ENCODE results near the gene MAPK4.

The MAPK4 gene

DNA sequence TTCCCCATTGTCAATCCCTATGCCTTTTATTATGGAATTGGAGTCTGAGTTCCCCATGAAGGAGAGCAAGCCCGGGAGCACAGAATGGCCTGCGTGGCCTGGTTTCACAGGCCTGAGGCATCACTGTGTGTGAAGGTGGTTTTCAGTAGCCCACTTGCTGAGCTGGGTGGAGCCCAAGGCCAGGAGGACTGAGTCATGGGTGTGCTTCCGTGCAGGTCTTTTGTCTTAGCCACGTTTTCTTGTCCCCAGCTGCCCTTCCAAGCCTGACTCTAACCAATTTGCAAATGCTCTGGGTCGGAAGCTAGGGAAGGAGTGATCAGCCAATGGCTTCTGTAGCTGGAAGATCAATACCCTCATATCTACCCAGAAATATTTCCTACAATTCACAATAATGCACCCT, 119.2 kb downstream of the MAPK4 start:
- POLR2A ChIA-PET: no interaction called here
- CTCF ChIA-PET: no interaction called here
- DNase-seq (ENCODE audit: extremely low spot score): no peak
- TF ChIP-seq ZNF384 (IDR thresholded peaks at IDR 0.05) (no peak), ELF4 (IDR thresholded peaks at IDR 0.05) (no peak), NFRKB (IDR thresholded peaks at IDR 0.05) (no peak), FOXA1 (IDR thresholded peaks at IDR 0.05) (no peak), BHLHE40 (IDR thresholded peaks at IDR 0.05; ENCODE audit: borderline replicate concordance) (no peak), SUZ12 (IDR thresholded peaks at IDR 0.05) (no peak)

DNA sequence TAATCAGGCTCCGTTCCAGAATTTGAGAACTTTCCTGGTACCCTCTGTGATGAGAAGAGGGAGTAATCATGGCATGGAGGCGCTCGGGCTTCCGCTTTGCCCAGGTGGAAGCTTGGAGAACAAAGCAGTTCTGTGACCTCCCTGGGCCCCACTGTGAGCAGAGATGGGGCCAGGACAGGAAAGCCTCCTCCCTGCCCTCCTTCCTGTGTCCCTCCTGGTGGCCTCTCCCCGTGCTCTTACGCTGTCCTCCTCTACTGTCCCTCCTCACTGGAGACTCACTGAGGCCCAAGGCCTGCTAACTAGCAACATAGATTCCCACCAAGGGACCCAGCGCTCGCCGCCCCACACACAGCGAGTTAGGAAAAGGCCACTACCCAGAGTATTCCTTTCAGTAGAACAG, 119.8 kb downstream of the MAPK4 start:
- TF ChIP-seq HDGF (IDR thresholded peaks at IDR 0.05; ENCODE audit: borderline replicate concordance) (no peak), FOXK2 (IDR thresholded peaks at IDR 0.05) (no peak), FOXM1 (IDR thresholded peaks at IDR 0.05; ENCODE audit: borderline replicate concordance) (no peak)
- DNase-seq (ENCODE audit: extremely low spot score): no peak
- ChIA-PET CTCF (no interaction called here), POLR2A (no interaction called here)

DNA sequence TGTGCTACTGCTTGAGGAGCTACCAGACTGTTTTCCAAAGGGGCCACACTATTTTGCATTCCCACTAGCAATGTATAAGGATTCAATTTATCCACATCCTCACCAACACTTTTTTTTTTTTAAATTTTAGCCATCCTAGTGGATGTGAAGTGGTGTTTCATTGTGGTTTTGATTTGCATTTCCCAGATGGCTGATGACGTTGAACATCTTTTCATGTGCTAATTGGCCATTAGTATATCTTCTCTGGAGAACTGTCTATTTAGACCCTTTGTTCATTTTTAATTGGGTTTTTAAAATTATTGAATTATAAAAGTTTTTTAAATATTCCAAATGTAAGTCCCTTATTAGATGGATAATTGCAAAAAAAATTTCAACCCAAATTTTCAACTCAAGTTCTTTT, 121.1 kb downstream of the MAPK4 start:
- TF ChIP-seq L3MBTL2 (conservative IDR thresholded peaks at IDR 0.05) (no peak), ZNF384 (IDR thresholded peaks at IDR 0.05) (no peak), HDGF (IDR thresholded peaks at IDR 0.05; ENCODE audit: borderline replicate concordance) (no peak), ELF4 (IDR thresholded peaks at IDR 0.05) (no peak), LEF1 (IDR thresholded peaks at IDR 0.05; ENCODE audit: borderline replicate concordance) (no peak), SP1 (IDR thresholded peaks at IDR 0.05) (no peak), NFRKB (IDR thresholded peaks at IDR 0.05) (no peak), TARDBP (IDR thresholded peaks at IDR 0.05) (no peak), BHLHE40 (IDR thresholded peaks at IDR 0.05; ENCODE audit: borderline replicate concordance) (no peak), FOXA1 (IDR thresholded peaks at IDR 0.05) (no peak), FOXK2 (IDR thresholded peaks at IDR 0.05) (no peak), CTBP1 (IDR thresholded peaks at IDR 0.05; ENCODE audit: borderline replicate concordance) (no peak), SUZ12 (IDR thresholded peaks at IDR 0.05) (no peak), ARNT (IDR thresholded peaks at IDR 0.05) (no peak), FOXM1 (IDR thresholded peaks at IDR 0.05; ENCODE audit: borderline replicate concordance) (no peak)
- TF ChIP-seq, protein P1, sequence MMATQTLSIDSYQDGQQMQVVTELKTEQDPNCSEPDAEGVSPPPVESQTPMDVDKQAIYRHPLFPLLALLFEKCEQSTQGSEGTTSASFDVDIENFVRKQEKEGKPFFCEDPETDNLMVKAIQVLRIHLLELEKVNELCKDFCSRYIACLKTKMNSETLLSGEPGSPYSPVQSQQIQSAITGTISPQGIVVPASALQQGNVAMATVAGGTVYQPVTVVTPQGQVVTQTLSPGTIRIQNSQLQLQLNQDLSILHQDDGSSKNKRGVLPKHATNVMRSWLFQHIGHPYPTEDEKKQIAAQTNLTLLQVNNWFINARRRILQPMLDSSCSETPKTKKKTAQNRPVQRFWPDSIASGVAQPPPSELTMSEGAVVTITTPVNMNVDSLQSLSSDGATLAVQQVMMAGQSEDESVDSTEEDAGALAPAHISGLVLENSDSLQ (IDR thresholded peaks at IDR 0.05): no peak
- no peak for DNase-seq (ENCODE audit: extremely low spot score)
- ChIA-PET CTCF (no interaction called here), POLR2A (no interaction called here)

DNA sequence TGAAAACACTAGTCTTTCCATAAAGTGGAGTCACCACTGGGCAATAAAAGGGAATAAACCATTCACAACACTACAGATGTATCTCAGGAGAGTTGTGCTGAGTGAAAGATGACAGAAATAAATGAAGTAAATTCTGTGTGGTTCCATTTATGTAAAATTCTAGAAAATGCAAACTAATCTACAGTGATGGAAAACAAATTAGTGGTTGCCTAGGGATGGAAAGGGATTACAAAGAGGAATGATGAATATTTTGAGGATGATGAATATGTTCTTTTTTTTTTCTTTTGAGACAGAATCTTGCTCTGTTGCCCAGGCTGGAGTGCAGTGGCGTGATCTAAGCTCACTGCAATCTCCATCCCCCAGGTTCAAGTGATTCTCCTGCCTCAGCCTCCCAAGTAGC, 123.0 kb downstream of the MAPK4 start:
- TF ChIP-seq LEF1 (IDR thresholded peaks at IDR 0.05; ENCODE audit: borderline replicate concordance): no peak
- TF ChIP-seq NFRKB (IDR thresholded peaks at IDR 0.05): no peak
- TF ChIP-seq CTBP1 (IDR thresholded peaks at IDR 0.05; ENCODE audit: borderline replicate concordance): no peak
- TF ChIP-seq HDGF (IDR thresholded peaks at IDR 0.05; ENCODE audit: borderline replicate concordance): no peak
- no peak for TF ChIP-seq ELF4 (IDR thresholded peaks at IDR 0.05)
- TF ChIP-seq TARDBP (IDR thresholded peaks at IDR 0.05): no peak
- TF ChIP-seq SUZ12 (IDR thresholded peaks at IDR 0.05): no peak
- TF ChIP-seq L3MBTL2 (conservative IDR thresholded peaks at IDR 0.05): no peak
- TF ChIP-seq FOXM1 (IDR thresholded peaks at IDR 0.05; ENCODE audit: borderline replicate concordance): no peak
- ChIA-PET POLR2A (no interaction called here), CTCF (no interaction called here)
- DNase-seq (ENCODE audit: extremely low spot score): no peak

DNA sequence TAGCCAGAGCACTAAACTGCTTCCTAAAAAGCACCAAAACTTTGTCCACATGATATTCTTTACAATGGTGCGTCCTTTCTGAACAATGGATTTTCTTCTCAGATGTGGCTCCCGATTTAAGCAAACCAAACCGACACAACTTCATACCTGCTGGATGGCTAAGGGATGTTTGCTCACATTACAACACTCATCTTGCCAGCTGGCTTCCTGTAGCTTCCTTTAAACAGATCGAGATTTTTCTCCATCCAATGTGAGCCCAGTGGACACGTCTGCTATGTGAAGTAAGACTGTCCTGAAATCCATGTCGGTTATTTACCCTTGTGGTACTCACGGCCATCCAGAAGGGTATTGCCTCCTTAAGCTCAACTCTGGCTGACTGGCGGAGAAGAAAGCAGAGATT, 126.5 kb downstream of the MAPK4 start:
- POLR2A ChIA-PET: no interaction called here
- CTCF ChIA-PET: no interaction called here
- DNase-seq (ENCODE audit: extremely low spot score): no peak
- no peak for TF ChIP-seq BHLHE40 (IDR thresholded peaks at IDR 0.05; ENCODE audit: borderline replicate concordance)
- TF ChIP-seq SP1 (IDR thresholded peaks at IDR 0.05): no peak
- TF ChIP-seq LEF1 (IDR thresholded peaks at IDR 0.05; ENCODE audit: borderline replicate concordance): no peak
- no peak for TF ChIP-seq SUZ12 (IDR thresholded peaks at IDR 0.05)
- no peak for TF ChIP-seq FOXK2 (IDR thresholded peaks at IDR 0.05)
- TF ChIP-seq NFRKB (IDR thresholded peaks at IDR 0.05): no peak
- no peak for TF ChIP-seq HDGF (IDR thresholded peaks at IDR 0.05; ENCODE audit: borderline replicate concordance)
- no peak for TF ChIP-seq ZNF384 (IDR thresholded peaks at IDR 0.05)
- TF ChIP-seq, protein P1 (IDR thresholded peaks at IDR 0.05): no peak
- TF ChIP-seq L3MBTL2 (conservative IDR thresholded peaks at IDR 0.05): no peak
- TF ChIP-seq ELF4 (IDR thresholded peaks at IDR 0.05): no peak
- TF ChIP-seq CTBP1 (IDR thresholded peaks at IDR 0.05; ENCODE audit: borderline replicate concordance): no peak
- TF ChIP-seq TARDBP (IDR thresholded peaks at IDR 0.05): no peak
- no peak for TF ChIP-seq FOXA1 (IDR thresholded peaks at IDR 0.05)
- no peak for TF ChIP-seq FOXM1 (IDR thresholded peaks at IDR 0.05; ENCODE audit: borderline replicate concordance)
- TF ChIP-seq ARNT (IDR thresholded peaks at IDR 0.05): no peak

DNA sequence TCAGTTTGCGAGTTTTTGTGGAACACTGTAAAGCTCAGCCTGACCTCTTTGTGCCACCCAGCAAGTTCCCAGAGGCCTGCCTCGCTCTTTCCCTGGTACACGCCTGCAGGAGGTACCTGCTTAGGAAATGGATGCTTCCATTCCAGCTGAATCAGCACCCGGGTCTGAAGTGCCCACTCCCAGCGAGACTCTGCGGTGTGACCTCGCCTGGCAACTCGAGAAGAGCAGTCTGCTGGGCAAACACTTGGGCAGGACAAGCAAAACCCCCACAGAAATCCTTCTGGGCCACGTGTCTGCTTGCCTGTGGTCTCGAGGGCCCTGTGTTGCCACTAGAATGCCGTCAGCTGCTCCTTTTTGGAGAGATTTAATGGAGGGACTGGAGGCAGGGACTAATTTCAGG, 127.6 kb downstream of the MAPK4 start:
- POLR2A ChIA-PET: no interaction called here
- CTCF ChIA-PET: no interaction called here
- no peak for DNase-seq (ENCODE audit: extremely low spot score)
- TF ChIP-seq ZNF384 (IDR thresholded peaks at IDR 0.05) (no peak), FOXK2 (IDR thresholded peaks at IDR 0.05) (no peak), HDGF (IDR thresholded peaks at IDR 0.05; ENCODE audit: borderline replicate concordance) (no peak)

DNA sequence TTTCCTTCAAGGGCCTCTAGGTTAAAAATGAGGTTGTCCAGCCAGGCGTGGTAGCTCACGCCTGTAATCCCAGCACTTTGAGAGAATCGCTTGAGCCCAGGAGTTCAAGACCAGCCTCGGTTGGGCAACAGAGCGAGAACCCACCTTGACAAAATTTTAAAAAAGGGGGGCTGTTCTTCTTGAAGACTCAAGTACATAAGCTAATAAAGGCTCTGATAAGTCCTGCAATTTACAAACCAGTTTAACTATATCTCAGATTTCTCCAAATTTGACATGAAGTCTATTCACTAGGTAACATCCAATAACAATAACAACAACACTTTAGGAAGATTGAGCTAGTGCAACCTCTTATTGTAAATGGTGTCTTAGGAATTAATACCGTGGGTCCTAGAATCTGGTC, 129.7 kb downstream of the MAPK4 start:
- TF ChIP-seq HDGF (IDR thresholded peaks at IDR 0.05; ENCODE audit: borderline replicate concordance) (no peak), SP1 (IDR thresholded peaks at IDR 0.05) (no peak), NFRKB (IDR thresholded peaks at IDR 0.05) (no peak), BHLHE40 (IDR thresholded peaks at IDR 0.05; ENCODE audit: borderline replicate concordance) (no peak)
- no peak for DNase-seq (ENCODE audit: extremely low spot score)
- POLR2A ChIA-PET: no interaction called here
- CTCF ChIA-PET: interaction anchor here (0.5 kb wide), 1 partner anchor 123 kb away, joined by 3 read pairs; no protein-coding TSS in a partner anchor

DNA sequence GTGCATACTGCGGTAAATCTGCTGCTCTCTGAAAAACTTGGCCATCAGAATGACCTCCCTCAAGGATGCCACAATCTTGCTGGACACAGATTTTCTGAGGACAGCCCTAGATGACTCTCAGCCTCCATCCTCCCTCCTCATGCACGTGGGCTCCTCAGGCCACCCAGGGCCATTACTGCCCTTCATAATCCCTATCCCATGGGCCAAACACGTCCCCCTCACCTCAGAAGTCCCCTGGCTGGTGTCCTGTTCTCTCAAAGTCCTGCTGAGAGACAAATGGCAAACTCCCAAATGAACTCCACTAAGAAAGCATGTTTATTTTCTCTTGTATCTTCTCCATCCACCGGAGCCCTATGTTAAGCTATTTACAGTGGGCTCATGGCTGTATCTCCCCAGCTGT, 134.3 kb downstream of the MAPK4 start:
- CTCF ChIA-PET: no interaction called here

More for the DNA sequence above, 134.3 kb downstream of the MAPK4 start:
- DNase-seq (ENCODE audit: extremely low spot score): no peak
- POLR2A ChIA-PET: no interaction called here
- TF ChIP-seq CTBP1 (IDR thresholded peaks at IDR 0.05; ENCODE audit: borderline replicate concordance) (no peak), ZNF384 (IDR thresholded peaks at IDR 0.05) (no peak), ELF4 (IDR thresholded peaks at IDR 0.05) (no peak), BHLHE40 (IDR thresholded peaks at IDR 0.05; ENCODE audit: borderline replicate concordance) (no peak)

Data from HEK293T (cell line).